ENCODE measurements around the gene SCGB1D4.

SCGB1D4 gene

GRCh38 chr11:62338218-62338617 is 39.3 kb upstream of the SCGB1D4 start:
- Histone ChIP-seq H3K4me3 (ENCODE audit: low read depth, low read length) (peak overlapping the region; percentile 82), H3K9me3 (ENCODE audit: control insufficient read depth, insufficient read depth, low read depth, low read length) (no peaks in the 10 kb centered on the region), H3K4me1 (ENCODE audit: control insufficient read depth, insufficient read depth, low read length) (peaks cover 6% of the 10 kb centered on the region; the same call in 1 of the 2 replicates), H3K27ac (ENCODE audit: extremely low read depth, low read depth, low read length) (no peak overlapping the region), H3K36me3 (ENCODE audit: control insufficient read depth in 2 of 2, insufficient read depth in 1 of 2, low read length in 2 of 2) (peaks cover 0 to 7% of the 10 kb centered on the region in 2 experiments; a peak in 2 of 3 replicates)
- CTCF ChIA-PET, result interaction anchor here (0.6 to 0.8 kb wide), 4 partner anchors 28 to 43 kb away, joined by 3 to 4 read pairs (median 4); no protein-coding TSS in a partner anchor
- POLR2A ChIA-PET, result interaction anchor here (0.6 to 1.1 kb wide), 3 partner anchors 16 to 388 kb away, joined by 3 to 4 read pairs (median 3); no protein-coding TSS in a partner anchor
- TF ChIP-seq ZNF155 (tag by site-specific recombination; IDR thresholded peaks at IDR 0.05) (no peak), ZNF776 (tag by site-specific recombination; IDR thresholded peaks at IDR 0.05; ENCODE audit: borderline replicate concordance) (no peak), ZSCAN16 (tag by site-specific recombination; IDR thresholded peaks at IDR 0.05) (no peak), PRDM2 (tag by site-specific recombination; IDR thresholded peaks at IDR 0.05; ENCODE audit: borderline replicate concordance) (no peak), ZNF266 (tag by site-specific recombination; IDR thresholded peaks at IDR 0.05; ENCODE audit: low read depth) (no peak), TSHZ1 (tag by site-specific recombination; IDR thresholded peaks at IDR 0.05; ENCODE audit: borderline replicate concordance) (no peak), EGR2 (tag by site-specific recombination; IDR thresholded peaks at IDR 0.05; ENCODE audit: low read depth) (no peak), ZNF626 (tag by site-specific recombination; IDR thresholded peaks at IDR 0.05) (no peak), RBAK (tag by site-specific recombination; IDR thresholded peaks at IDR 0.05) (no peak), ZNF169 (tag by site-specific recombination; IDR thresholded peaks at IDR 0.05) (no peak), ZNF132 (tag by site-specific recombination; IDR thresholded peaks at IDR 0.05; ENCODE audit: borderline replicate concordance) (no peak)
- TF ChIP-seq, protein P1, sequence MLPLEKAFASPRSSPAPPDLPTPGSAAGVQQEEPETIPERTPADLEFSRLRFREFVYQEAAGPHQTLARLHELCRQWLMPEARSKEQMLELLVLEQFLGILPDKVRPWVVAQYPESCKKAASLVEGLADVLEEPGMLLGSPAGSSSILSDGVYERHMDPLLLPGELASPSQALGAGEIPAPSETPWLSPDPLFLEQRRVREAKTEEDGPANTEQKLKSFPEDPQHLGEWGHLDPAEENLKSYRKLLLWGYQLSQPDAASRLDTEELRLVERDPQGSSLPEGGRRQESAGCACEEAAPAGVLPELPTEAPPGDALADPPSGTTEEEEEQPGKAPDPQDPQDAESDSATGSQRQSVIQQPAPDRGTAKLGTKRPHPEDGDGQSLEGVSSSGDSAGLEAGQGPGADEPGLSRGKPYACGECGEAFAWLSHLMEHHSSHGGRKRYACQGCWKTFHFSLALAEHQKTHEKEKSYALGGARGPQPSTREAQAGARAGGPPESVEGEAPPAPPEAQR (tag by site-specific recombination; IDR thresholded peaks at IDR 0.05), result no peak
- TF ChIP-seq, protein P2, sequence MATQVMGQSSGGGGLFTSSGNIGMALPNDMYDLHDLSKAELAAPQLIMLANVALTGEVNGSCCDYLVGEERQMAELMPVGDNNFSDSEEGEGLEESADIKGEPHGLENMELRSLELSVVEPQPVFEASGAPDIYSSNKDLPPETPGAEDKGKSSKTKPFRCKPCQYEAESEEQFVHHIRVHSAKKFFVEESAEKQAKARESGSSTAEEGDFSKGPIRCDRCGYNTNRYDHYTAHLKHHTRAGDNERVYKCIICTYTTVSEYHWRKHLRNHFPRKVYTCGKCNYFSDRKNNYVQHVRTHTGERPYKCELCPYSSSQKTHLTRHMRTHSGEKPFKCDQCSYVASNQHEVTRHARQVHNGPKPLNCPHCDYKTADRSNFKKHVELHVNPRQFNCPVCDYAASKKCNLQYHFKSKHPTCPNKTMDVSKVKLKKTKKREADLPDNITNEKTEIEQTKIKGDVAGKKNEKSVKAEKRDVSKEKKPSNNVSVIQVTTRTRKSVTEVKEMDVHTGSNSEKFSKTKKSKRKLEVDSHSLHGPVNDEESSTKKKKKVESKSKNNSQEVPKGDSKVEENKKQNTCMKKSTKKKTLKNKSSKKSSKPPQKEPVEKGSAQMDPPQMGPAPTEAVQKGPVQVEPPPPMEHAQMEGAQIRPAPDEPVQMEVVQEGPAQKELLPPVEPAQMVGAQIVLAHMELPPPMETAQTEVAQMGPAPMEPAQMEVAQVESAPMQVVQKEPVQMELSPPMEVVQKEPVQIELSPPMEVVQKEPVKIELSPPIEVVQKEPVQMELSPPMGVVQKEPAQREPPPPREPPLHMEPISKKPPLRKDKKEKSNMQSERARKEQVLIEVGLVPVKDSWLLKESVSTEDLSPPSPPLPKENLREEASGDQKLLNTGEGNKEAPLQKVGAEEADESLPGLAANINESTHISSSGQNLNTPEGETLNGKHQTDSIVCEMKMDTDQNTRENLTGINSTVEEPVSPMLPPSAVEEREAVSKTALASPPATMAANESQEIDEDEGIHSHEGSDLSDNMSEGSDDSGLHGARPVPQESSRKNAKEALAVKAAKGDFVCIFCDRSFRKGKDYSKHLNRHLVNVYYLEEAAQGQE (tag by site-specific recombination; IDR thresholded peaks at IDR 0.05), result no peak
- TF ChIP-seq, protein P3, sequence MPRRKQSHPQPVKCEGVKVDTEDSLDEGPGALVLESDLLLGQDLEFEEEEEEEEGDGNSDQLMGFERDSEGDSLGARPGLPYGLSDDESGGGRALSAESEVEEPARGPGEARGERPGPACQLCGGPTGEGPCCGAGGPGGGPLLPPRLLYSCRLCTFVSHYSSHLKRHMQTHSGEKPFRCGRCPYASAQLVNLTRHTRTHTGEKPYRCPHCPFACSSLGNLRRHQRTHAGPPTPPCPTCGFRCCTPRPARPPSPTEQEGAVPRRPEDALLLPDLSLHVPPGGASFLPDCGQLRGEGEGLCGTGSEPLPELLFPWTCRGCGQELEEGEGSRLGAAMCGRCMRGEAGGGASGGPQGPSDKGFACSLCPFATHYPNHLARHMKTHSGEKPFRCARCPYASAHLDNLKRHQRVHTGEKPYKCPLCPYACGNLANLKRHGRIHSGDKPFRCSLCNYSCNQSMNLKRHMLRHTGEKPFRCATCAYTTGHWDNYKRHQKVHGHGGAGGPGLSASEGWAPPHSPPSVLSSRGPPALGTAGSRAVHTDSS (tag by site-specific recombination; IDR thresholded peaks at IDR 0.05), result no peak
- TF ChIP-seq, protein P4, sequence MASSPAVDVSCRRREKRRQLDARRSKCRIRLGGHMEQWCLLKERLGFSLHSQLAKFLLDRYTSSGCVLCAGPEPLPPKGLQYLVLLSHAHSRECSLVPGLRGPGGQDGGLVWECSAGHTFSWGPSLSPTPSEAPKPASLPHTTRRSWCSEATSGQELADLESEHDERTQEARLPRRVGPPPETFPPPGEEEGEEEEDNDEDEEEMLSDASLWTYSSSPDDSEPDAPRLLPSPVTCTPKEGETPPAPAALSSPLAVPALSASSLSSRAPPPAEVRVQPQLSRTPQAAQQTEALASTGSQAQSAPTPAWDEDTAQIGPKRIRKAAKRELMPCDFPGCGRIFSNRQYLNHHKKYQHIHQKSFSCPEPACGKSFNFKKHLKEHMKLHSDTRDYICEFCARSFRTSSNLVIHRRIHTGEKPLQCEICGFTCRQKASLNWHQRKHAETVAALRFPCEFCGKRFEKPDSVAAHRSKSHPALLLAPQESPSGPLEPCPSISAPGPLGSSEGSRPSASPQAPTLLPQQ (tag by site-specific recombination; IDR thresholded peaks at IDR 0.05), result no peak
- TF ChIP-seq, protein P5, sequence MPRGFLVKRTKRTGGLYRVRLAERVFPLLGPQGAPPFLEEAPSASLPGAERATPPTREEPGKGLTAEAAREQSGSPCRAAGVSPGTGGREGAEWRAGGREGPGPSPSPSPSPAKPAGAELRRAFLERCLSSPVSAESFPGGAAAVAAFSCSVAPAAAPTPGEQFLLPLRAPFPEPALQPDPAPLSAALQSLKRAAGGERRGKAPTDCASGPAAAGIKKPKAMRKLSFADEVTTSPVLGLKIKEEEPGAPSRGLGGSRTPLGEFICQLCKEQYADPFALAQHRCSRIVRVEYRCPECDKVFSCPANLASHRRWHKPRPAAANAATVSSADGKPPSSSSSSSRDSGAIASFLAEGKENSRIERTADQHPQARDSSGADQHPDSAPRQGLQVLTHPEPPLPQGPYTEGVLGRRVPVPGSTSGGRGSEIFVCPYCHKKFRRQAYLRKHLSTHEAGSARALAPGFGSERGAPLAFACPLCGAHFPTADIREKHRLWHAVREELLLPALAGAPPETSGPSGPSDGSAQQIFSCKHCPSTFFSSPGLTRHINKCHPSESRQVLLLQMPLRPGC (tag by site-specific recombination; IDR thresholded peaks at IDR 0.05), result no peak
